ENCODE data around the gene DYNC1I1.

- no peak for TF ChIP-seq SUZ12 (IDR thresholded peaks at IDR 0.05; ENCODE audit: extremely low read depth, insufficient read depth, insufficient read length)
- TF ChIP-seq ZNF274 (IDR thresholded peaks at IDR 0.05; ENCODE audit: low read depth, low read length): no peak
- no peak for TF ChIP-seq YY1 (IDR thresholded peaks at IDR 0.05; ENCODE audit: insufficient read depth, insufficient read length)
Observed at GRCh38 chr7:95847061-95847460, 74.7 kb downstream of the DYNC1I1 start.
